GM23338 (cell line): Measurements from ENCODE around the gene CD109. TPM values are rescaled to one million over a fixed set of nuclear protein-coding genes. Genes with fewer than 3 reads are reported as not detected.
"Not testable (repeated sequence)": the region's sequence is repeated elsewhere in the genome, so short reads cannot be mapped to it uniquely, and the experiment has no call there.

Experiments used
- ATAC-seq: fragments of 200-7000 bp; cut with Tn5 transposase; 3 replicates; pipeline ENCODE4 v1.9.1; 2020
- DNase-seq: peaks from one replicate; pipeline ENCODE4 v3.0.0-alpha.2; 2015; ENCODE audit warnings: low spot score
- H2AFZ ChIP-seq: fragments of 200-600 bp; sonication (generic); 2 replicates; pipeline ENCODE4 v1.8.0; 2016; ENCODE audit warnings: antibody characterized with exemption, mild to moderate bottlenecking, moderate library complexity
- H3F3A ChIP-seq: fragments of 200-600 bp; sonication (generic); replicated peaks from 2 replicates; pipeline ENCODE4 v1.8.0; 2017; ENCODE audit warnings: antibody characterized with exemption, mixed run types, low read depth
- H3K27ac ChIP-seq: fragments of 200-600 bp; sonication (generic); 2 replicates; pipeline ENCODE4 v1.6.1; 2016; ENCODE audit warnings: low read depth
- H3K27me3 ChIP-seq: fragments of 200-600 bp; sonication (generic); 2 replicates; pipeline ENCODE4 v1.8.0; 2016; ENCODE audit warnings: mild to moderate bottlenecking, mixed run types, moderate library complexity; ENCODE audit not compliant: insufficient read depth
- H3K36me3 ChIP-seq: fragments of 200-600 bp; sonication (generic); 2 replicates; pipeline ENCODE4 v1.8.0; 2016; ENCODE audit warnings: mild to moderate bottlenecking; ENCODE audit not compliant: insufficient read depth
- H3K4me1 ChIP-seq: fragments of 200-600 bp; sonication (generic); 2 replicates; pipeline ENCODE4 v1.8.0; 2016; ENCODE audit warnings: mild to moderate bottlenecking, moderate library complexity; ENCODE audit not compliant: insufficient read depth
- H3K4me2 ChIP-seq: fragments of 200-600 bp; sonication (generic); 2 replicates; pipeline ENCODE4 v1.7.1; 2017; ENCODE audit warnings: mixed run types
- H3K4me3 ChIP-seq: fragments of 200-600 bp; sonication (generic); 2 replicates; pipeline ENCODE4 v1.6.1; 2016; ENCODE audit warnings: mixed run types
- H3K79me2 ChIP-seq: fragments of 200-600 bp; sonication (generic); replicated peaks from 2 replicates; pipeline ENCODE4 v1.8.0; 2017; ENCODE audit warnings: mild to moderate bottlenecking; ENCODE audit not compliant: insufficient read depth
- H3K9me2 ChIP-seq: fragments of 200-600 bp; sonication (generic); 2 replicates; pipeline ENCODE4 v1.8.0; 2017; ENCODE audit not compliant: insufficient read depth
- H4K20me1 ChIP-seq: fragments of 200-600 bp; sonication (generic); replicated peaks from 2 replicates; pipeline ENCODE4 v1.8.0; 2017; ENCODE audit warnings: mild to moderate bottlenecking; ENCODE audit not compliant: insufficient read depth
- H3K27ac Mint-ChIP-seq: 2 replicates; pipeline ENCODE4 v1.8.0; 2020; ENCODE audit warnings: inconsistent platforms, mild to moderate bottlenecking, moderate library complexity, mixed read lengths
- H3K27me3 Mint-ChIP-seq: 3 replicates; pipeline ENCODE4 v1.8.0; 2022; ENCODE audit warnings: low read depth, mild to moderate bottlenecking, moderate library complexity, mixed read lengths, inconsistent platforms; ENCODE audit not compliant: insufficient read depth, poor library complexity
- H3K36me3 Mint-ChIP-seq: 3 replicates; pipeline ENCODE4 v1.8.0; 2021; ENCODE audit warnings: low read depth, mild to moderate bottlenecking, inconsistent platforms, moderate library complexity, mixed read lengths
- H3K4me1 Mint-ChIP-seq: 3 replicates; pipeline ENCODE4 v1.8.0; 2020; ENCODE audit warnings: mild to moderate bottlenecking, inconsistent platforms, mixed read lengths
- H3K4me3 Mint-ChIP-seq: 3 replicates; pipeline ENCODE4 v1.8.0; 2021; ENCODE audit warnings: moderate library complexity, mild to moderate bottlenecking, inconsistent platforms, mixed read lengths
- H3K9me3 Mint-ChIP-seq: 3 replicates; pipeline ENCODE4 v1.8.0; 2020; ENCODE audit warnings: moderate library complexity, mild to moderate bottlenecking, inconsistent platforms, mixed read lengths
- CTCF ChIP-seq, 2 experiments: fragments of 200-600 bp in 1 of 2; sonication (generic) in 1 of 2; conservative IDR thresholded peaks; 2 replicates each; pipeline versions ENCODE4 v1.5.1 to v1.6.1; 2016 to 2017; ENCODE audit warnings: antibody characterized with exemption in 2 of 2, low read depth in 2 of 2, mild to moderate bottlenecking in 2 of 2, moderate library complexity in 1 of 2
- ETS1 ChIP-seq: IDR thresholded peaks from 2 replicates; pipeline ENCODE4 v1.6.1; 2016; ENCODE audit warnings: antibody characterized with exemption
- EZH2 ChIP-seq: fragments of 200-600 bp; sonication (generic); IDR thresholded peaks from one replicate; pipeline ENCODE4 v1.8.0; 2017; ENCODE audit warnings: antibody characterized with exemption, mild to moderate bottlenecking, low read depth; ENCODE audit not compliant: unreplicated experiment
- POLR2AphosphoS5 ChIP-seq: IDR thresholded peaks from 2 replicates; pipeline ENCODE4 v1.6.1; 2016; ENCODE audit warnings: antibody characterized with exemption, low read depth
- REST ChIP-seq: IDR thresholded peaks from one replicate; pipeline ENCODE4 v1.6.1; 2018; ENCODE audit warnings: antibody characterized with exemption; ENCODE audit not compliant: unreplicated experiment
- STAT1 ChIP-seq: IDR thresholded peaks from one replicate; pipeline ENCODE4 v1.6.1; 2016; ENCODE audit warnings: antibody characterized with exemption; ENCODE audit not compliant: unreplicated experiment
- ZNF331 ChIP-seq: fragments of 250-450 bp; sonication (Bioruptor Pico); IDR thresholded peaks from 2 replicates; pipeline ENCODE4 v1.5.0; 2020; ENCODE audit warnings: low read depth, mild to moderate bottlenecking, moderate library complexity
- ZNF462 ChIP-seq: fragments of 250-450 bp; sonication (Bioruptor Pico); IDR thresholded peaks from 2 replicates; pipeline ENCODE4 v1.5.0; 2020; ENCODE audit warnings: mild to moderate bottlenecking, moderate library complexity
- polyA plus RNA-seq: library from polyadenylated mRNA; unstranded; fragments of >200 nt; fragmentation: Nextera tagmentation; extraction: Ambion mirVana; gene quantifications from 2 replicates; pipeline ENCODE4 v1.2.1, GENCODE V29; 2016
- total RNA-seq: library from RNA; depleted of rRNA; stranded (reverse); fragments of >200 nt; shearing (Covaris generic); gene quantifications from 2 replicates; pipeline ENCODE4 v1.2.3, GENCODE V29; 2014

The CD109 gene
- total and polyA plus RNA-seq, 2 experiments from 2014 or later = 1.1 to 5.3 TPM

- Histone ChIP-seq H3K27me3 (no peaks in the 10 kb centered on the region), H3K4me2 (no peak overlapping the region), H3K27ac (no peak overlapping the region), H4K20me1 (no peaks in the 10 kb centered on the region), H3K4me1 (no peaks in the 10 kb centered on the region), H2AFZ (peak overlapping the region; percentile 80; the same call in 1 of the 2 replicates), H3K9me2 (no peaks in the 10 kb centered on the region), H3K36me3 (no peaks in the 10 kb centered on the region), H3K79me2 (no peaks in the 10 kb centered on the region), H3K4me3 (no peak overlapping the region), H3F3A (no peaks in the 10 kb centered on the region)
- no peaks in the 10 kb centered on the region for H3K27me3 Mint-ChIP-seq
- H3K4me1 Mint-ChIP-seq = no peaks in the 10 kb centered on the region
- peaks cover 20% of the 10 kb centered on the region for H3K9me3 Mint-ChIP-seq
- no peak overlapping the region for H3K4me3 Mint-ChIP-seq
- no peak overlapping the region for H3K27ac Mint-ChIP-seq
- no peak for TF ChIP-seq REST
- no peak for TF ChIP-seq ZNF331 (CRISPR knock-in tag)
- TF ChIP-seq EZH2 = no peak
- no peak for TF ChIP-seq CTCF (conservative IDR thresholded peaks at IDR 0.05; ENCODE audit: low read depth in 2 of 2)
- TF ChIP-seq ZNF462 (CRISPR knock-in tag) = no peak
- no peak for TF ChIP-seq ETS1
- TF ChIP-seq STAT1 = no peak
- no peak for TF ChIP-seq POLR2AphosphoS5
- H3K36me3 Mint-ChIP-seq = peaks cover 7% of the 10 kb centered on the region
- no peak for DNase-seq
- no peak for ATAC-seq
Measured at GRCh38 chr6:73679009-73679408, 17.0 kb upstream of the CD109 start.

GRCh38 chr6:73679846-73680245 lies 16.2 kb upstream of the CD109 start:
- H3K79me2 ChIP-seq, H3K4me3 Mint-ChIP-seq, H3K27me3 ChIP-seq, H3K4me3 ChIP-seq, H3K27ac ChIP-seq, H3K36me3 Mint-ChIP-seq, H4K20me1 ChIP-seq, H3K4me1 Mint-ChIP-seq, H3K27ac Mint-ChIP-seq, H3K36me3 ChIP-seq, H3K27me3 Mint-ChIP-seq, ATAC-seq, H2AFZ ChIP-seq, H3K9me2 ChIP-seq, DNase-seq, H3K4me1 ChIP-seq, H3F3A ChIP-seq, H3K4me2 ChIP-seq: not testable (repeated sequence)
- peaks cover 22% of the 10 kb centered on the region for H3K9me3 Mint-ChIP-seq
